ENCODE results near the gene KCNK15. TPM values are rescaled to one million over a fixed set of nuclear protein-coding genes. Genes with fewer than 3 reads are reported as not detected.

KCNK15 gene
- polyA plus RNA-seq, 1 donor, result 0.21 TPM

DNA sequence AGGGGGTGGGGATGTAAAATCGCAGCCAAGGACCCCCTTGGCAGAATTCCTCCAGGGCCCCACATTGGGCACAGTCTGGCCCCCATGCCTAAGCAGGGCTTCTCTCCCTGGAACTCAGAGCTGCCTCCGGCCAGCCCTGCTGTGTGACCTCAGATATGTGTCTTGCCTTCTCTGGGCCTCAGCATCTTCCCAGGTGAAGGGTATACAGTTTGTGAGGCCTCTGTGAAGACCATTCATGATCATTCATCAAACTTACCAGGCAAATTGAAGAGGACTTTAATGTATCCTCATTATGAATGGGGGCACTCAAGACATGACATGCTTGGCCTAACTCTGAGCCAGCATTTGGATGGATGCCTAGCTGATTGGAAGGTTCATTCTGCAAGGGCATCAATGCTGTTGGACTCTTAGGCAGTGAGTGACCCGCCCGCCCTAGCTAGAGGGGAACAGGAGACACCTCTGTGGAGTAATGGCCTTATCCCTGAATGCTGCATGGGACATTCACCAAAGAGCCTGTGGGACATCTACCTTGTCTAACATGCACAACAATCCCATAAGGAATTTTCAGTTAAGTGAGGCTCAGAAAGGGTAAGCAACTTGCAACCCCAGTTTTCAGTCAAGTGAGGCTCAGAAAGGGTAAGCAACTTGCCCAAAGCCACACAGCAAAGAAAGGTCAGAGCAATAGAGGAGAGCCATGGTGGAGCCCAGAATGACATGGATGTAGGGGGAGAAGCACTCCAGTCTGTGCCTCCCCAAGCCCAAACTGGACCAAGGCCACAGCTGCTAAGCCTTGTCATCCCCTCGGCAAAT lies 30.0 kb upstream of the KCNK15 start:
- no peaks in the 10 kb centered on the region for H3K27me3 ChIP-seq (ENCODE audit: control insufficient read depth, insufficient read depth, low read length)
- no peak for DNase-seq
- WGBS (ENCODE audit: insufficient coverage, low lambda C conversion rate), result no CpG with 5 or more reads among the region's 5 CpGs
- no peak overlapping the region for H3K4me3 ChIP-seq (ENCODE audit: low read length)
- H3K36me3 ChIP-seq (ENCODE audit: control insufficient read depth, insufficient read depth, low read length), result no peaks in the 10 kb centered on the region
- no peaks in the 10 kb centered on the region for H3K4me1 ChIP-seq (ENCODE audit: control insufficient read depth, insufficient read depth, low read length)
- H3K9me3 ChIP-seq (ENCODE audit: control insufficient read depth, low read depth, low read length), result no peaks in the 10 kb centered on the region
- no peak overlapping the region for H3K27ac ChIP-seq (ENCODE audit: low read length)

DNA sequence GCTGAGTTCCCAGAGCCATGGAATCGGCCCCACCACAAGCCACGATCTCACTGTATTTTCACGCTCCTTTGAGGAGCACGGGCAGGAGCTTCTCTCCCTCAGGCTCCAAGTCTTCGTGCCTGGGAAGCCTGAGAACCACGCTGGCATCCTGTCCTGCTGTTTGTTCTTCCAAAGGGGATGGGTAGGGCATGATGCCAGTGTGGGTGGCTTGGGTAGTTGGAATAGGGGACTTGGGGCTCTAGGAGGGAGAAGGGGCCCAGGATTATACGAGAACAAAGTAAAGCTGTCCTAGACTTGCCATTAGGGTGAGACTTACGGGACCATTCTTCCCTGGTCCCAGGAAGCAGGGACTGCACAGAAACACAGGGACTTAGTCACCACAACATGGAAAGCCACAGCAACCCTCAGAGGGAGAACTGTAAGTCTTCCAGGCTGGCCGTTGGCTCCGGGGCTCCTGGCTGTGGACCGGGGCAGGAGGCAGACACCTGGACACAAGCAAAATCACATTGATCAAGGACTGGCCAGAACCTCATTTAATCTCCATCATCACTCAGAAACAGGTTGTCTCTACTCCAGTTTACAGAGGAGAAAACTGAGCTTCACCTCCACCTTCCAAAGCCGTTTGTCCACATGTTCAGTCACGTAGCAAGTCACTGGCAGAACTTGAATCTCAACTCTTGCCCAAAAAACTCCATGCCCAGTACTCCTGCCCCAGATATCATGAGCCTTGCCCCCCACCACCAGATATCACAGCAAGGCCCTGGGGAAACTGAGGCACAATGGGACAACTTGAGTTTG lies 29.2 kb upstream of the KCNK15 start:
- DNase-seq, result no peak
- no CpG with 5 or more reads among the region's 13 CpGs for WGBS (ENCODE audit: insufficient coverage, low lambda C conversion rate)
- H3K27ac ChIP-seq (ENCODE audit: low read length), result no peak overlapping the region

DNA sequence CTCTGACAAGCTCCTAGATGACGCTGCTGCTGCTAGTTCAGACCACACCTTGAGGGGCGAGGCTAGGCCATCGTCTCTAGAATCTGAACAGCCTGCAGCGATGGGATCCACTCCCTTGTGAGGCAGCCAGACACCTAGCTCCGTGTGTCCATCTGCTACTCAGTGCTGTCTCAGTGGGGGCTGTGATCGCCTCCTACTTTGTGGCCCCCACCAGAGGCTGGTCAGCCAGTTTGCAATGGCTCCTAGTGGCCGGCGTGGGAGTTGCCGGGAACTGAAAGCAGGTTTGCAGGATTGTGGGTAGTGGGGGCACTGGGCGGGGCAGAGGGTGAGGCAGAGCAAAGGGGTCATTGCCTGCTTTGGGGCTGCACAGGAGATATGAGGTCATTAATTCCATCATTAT lies 27.7 kb upstream of the KCNK15 start:
- H3K27ac ChIP-seq (ENCODE audit: low read length), result no peak overlapping the region
- H3K4me1 ChIP-seq (ENCODE audit: control insufficient read depth, insufficient read depth, low read length), result no peaks in the 10 kb centered on the region
- WGBS (ENCODE audit: insufficient coverage, low lambda C conversion rate), result no CpG with 5 or more reads among the region's 10 CpGs
- no peaks in the 10 kb centered on the region for H3K36me3 ChIP-seq (ENCODE audit: control insufficient read depth, insufficient read depth, low read length)
- H3K27me3 ChIP-seq (ENCODE audit: control insufficient read depth, insufficient read depth, low read length), result no peaks in the 10 kb centered on the region
- DNase-seq, result no peak
- H3K4me3 ChIP-seq (ENCODE audit: low read length), result no peak overlapping the region
- no peaks in the 10 kb centered on the region for H3K9me3 ChIP-seq (ENCODE audit: control insufficient read depth, low read depth, low read length)

More for the DNA sequence above, 29.2 kb upstream of the KCNK15 start:
- H3K27me3 ChIP-seq (ENCODE audit: control insufficient read depth, insufficient read depth, low read length), result no peaks in the 10 kb centered on the region
- no peak overlapping the region for H3K4me3 ChIP-seq (ENCODE audit: low read length)
- H3K9me3 ChIP-seq (ENCODE audit: control insufficient read depth, low read depth, low read length), result no peaks in the 10 kb centered on the region
- H3K4me1 ChIP-seq (ENCODE audit: control insufficient read depth, insufficient read depth, low read length), result no peaks in the 10 kb centered on the region
- no peaks in the 10 kb centered on the region for H3K36me3 ChIP-seq (ENCODE audit: control insufficient read depth, insufficient read depth, low read length)

GRCh38 chr20:44719841-44720240 lies 25.8 kb upstream of the KCNK15 start:
- Histone ChIP-seq H3K4me1 (ENCODE audit: control insufficient read depth, insufficient read depth, low read length) (no peaks in the 10 kb centered on the region), H3K27me3 (ENCODE audit: control insufficient read depth, insufficient read depth, low read length) (peaks cover 10% of the 10 kb centered on the region), H3K27ac (ENCODE audit: low read length) (no peak overlapping the region), H3K9me3 (ENCODE audit: control insufficient read depth, low read depth, low read length) (no peaks in the 10 kb centered on the region), H3K4me3 (ENCODE audit: low read length) (no peak overlapping the region), H3K36me3 (ENCODE audit: control insufficient read depth, insufficient read depth, low read length) (no peaks in the 10 kb centered on the region)
- WGBS (ENCODE audit: insufficient coverage, low lambda C conversion rate), result no CpG with 5 or more reads among the region's 19 CpGs
- no peak for DNase-seq

DNA sequence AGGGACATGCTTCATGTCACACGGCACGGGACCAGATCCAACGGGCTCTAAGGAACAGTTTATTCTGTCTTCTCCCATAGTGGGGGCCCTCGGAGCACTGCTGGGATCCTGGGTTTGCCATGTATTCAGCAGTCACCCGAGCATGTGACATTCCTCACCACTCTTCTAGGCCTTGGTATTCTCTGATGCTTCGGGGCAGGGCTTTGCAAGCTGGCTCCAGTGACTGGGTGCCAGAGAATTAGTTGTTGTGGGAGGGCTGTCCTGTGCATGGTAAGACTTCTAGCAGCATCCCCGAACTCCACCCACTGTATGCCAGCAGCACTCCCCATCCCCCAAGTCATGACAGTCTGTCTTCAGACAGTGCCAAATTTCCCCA lies 25.1 kb upstream of the KCNK15 start:
- DNase-seq, result no peak

GRCh38 chr20:44720997-44721784 lies 24.5 kb upstream of the KCNK15 start:
- Histone ChIP-seq H3K9me3 (ENCODE audit: control insufficient read depth, low read depth, low read length) (no peaks in the 10 kb centered on the region), H3K4me3 (ENCODE audit: low read length) (no peak overlapping the region), H3K4me1 (ENCODE audit: control insufficient read depth, insufficient read depth, low read length) (no peaks in the 10 kb centered on the region), H3K27me3 (ENCODE audit: control insufficient read depth, insufficient read depth, low read length) (peaks cover 14% of the 10 kb centered on the region), H3K27ac (ENCODE audit: low read length) (no peak overlapping the region), H3K36me3 (ENCODE audit: control insufficient read depth, insufficient read depth, low read length) (no peaks in the 10 kb centered on the region)
- no CpG with 5 or more reads among the region's 11 CpGs for WGBS (ENCODE audit: insufficient coverage, low lambda C conversion rate)
- DNase-seq, result no peak

More for the DNA sequence above, 25.1 kb upstream of the KCNK15 start:
- peaks cover 14% of the 10 kb centered on the region for H3K27me3 ChIP-seq (ENCODE audit: control insufficient read depth, insufficient read depth, low read length)
- H3K36me3 ChIP-seq (ENCODE audit: control insufficient read depth, insufficient read depth, low read length), result no peaks in the 10 kb centered on the region
- no CpG with 5 or more reads among the region's 7 CpGs for WGBS (ENCODE audit: insufficient coverage, low lambda C conversion rate)
- no peaks in the 10 kb centered on the region for H3K4me1 ChIP-seq (ENCODE audit: control insufficient read depth, insufficient read depth, low read length)
- no peaks in the 10 kb centered on the region for H3K9me3 ChIP-seq (ENCODE audit: control insufficient read depth, low read depth, low read length)
- no peak overlapping the region for H3K27ac ChIP-seq (ENCODE audit: low read length)
- H3K4me3 ChIP-seq (ENCODE audit: low read length), result no peak overlapping the region

GRCh38 chr20:44721785-44722054 lies 23.9 kb upstream of the KCNK15 start:
- no peaks in the 10 kb centered on the region for H3K4me1 ChIP-seq (ENCODE audit: control insufficient read depth, insufficient read depth, low read length)
- DNase-seq, result no peak
- H3K4me3 ChIP-seq (ENCODE audit: low read length), result no peak overlapping the region
- no peak overlapping the region for H3K27ac ChIP-seq (ENCODE audit: low read length)
- H3K36me3 ChIP-seq (ENCODE audit: control insufficient read depth, insufficient read depth, low read length), result no peaks in the 10 kb centered on the region
- no peaks in the 10 kb centered on the region for H3K9me3 ChIP-seq (ENCODE audit: control insufficient read depth, low read depth, low read length)
- WGBS (ENCODE audit: insufficient coverage, low lambda C conversion rate), result no CpG with 5 or more reads among the region's 1 CpG
- peaks cover 14% of the 10 kb centered on the region for H3K27me3 ChIP-seq (ENCODE audit: control insufficient read depth, insufficient read depth, low read length)

DNA sequence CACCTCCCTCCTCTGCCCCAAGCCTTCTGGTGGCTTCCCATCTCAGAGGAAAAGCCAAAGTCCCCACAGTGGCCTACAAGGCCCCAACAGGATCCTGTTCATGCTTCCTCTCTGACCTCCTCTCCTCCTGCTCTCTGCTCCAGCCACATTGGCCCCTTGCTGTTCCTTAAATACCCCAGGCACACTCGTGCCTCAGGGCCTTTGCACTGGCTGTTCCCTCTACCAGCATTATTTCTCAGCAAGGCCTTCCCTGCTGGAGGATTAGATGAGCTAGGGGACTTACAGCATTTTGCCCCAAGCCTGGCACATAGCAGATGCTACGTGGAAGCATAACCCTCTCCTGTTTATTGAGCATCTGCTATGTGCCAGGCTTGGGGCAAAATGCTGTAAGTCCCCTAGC lies 22.7 kb upstream of the KCNK15 start:
- Histone ChIP-seq H3K27me3 (ENCODE audit: control insufficient read depth, insufficient read depth, low read length) (peaks cover 14% of the 10 kb centered on the region), H3K4me1 (ENCODE audit: control insufficient read depth, insufficient read depth, low read length) (no peaks in the 10 kb centered on the region), H3K36me3 (ENCODE audit: control insufficient read depth, insufficient read depth, low read length) (no peaks in the 10 kb centered on the region), H3K9me3 (ENCODE audit: control insufficient read depth, low read depth, low read length) (no peaks in the 10 kb centered on the region), H3K4me3 (ENCODE audit: low read length) (no peak overlapping the region), H3K27ac (ENCODE audit: low read length) (no peak overlapping the region)
- DNase-seq, result no peak
- no CpG with 5 or more reads among the region's 2 CpGs for WGBS (ENCODE audit: insufficient coverage, low lambda C conversion rate)

DNA sequence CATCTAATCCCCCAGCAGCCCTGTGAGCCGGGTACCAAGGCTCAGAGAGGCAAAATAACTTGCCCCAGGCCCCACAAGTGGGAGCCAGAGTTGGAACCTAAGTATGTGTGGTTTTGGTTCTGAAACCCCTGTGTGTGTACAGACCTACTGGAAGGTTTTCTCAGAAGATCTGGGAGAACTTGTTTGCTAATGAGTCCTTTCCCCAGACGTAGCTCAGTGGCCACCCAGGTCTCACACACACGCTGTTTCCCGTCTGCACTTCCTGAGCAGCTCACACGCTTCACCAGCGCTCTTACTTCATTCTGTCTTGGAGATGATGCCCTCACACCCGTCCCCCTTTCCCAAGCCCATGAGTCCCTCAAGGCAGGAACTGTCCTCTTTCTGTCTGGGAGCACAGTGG lies 22.3 kb upstream of the KCNK15 start:
- H3K27me3 ChIP-seq (ENCODE audit: control insufficient read depth, insufficient read depth, low read length), result peaks cover 14% of the 10 kb centered on the region
- no peaks in the 10 kb centered on the region for H3K36me3 ChIP-seq (ENCODE audit: control insufficient read depth, insufficient read depth, low read length)
- no CpG with 5 or more reads among the region's 7 CpGs for WGBS (ENCODE audit: insufficient coverage, low lambda C conversion rate)
- H3K4me1 ChIP-seq (ENCODE audit: control insufficient read depth, insufficient read depth, low read length), result peaks cover 3% of the 10 kb centered on the region
- no peak overlapping the region for H3K4me3 ChIP-seq (ENCODE audit: low read length)
- H3K27ac ChIP-seq (ENCODE audit: low read length), result no peak overlapping the region
- no peaks in the 10 kb centered on the region for H3K9me3 ChIP-seq (ENCODE audit: control insufficient read depth, low read depth, low read length)
- DNase-seq, result no peak

- Histone ChIP-seq H3K36me3 (ENCODE audit: control insufficient read depth, insufficient read depth, low read length) (no peaks in the 10 kb centered on the region), H3K27me3 (ENCODE audit: control insufficient read depth, insufficient read depth, low read length) (peaks cover 14% of the 10 kb centered on the region), H3K4me3 (ENCODE audit: low read length) (no peak overlapping the region), H3K9me3 (ENCODE audit: control insufficient read depth, low read depth, low read length) (no peaks in the 10 kb centered on the region), H3K27ac (ENCODE audit: low read length) (no peak overlapping the region), H3K4me1 (ENCODE audit: control insufficient read depth, insufficient read depth, low read length) (peaks cover 6% of the 10 kb centered on the region)
- DNase-seq, result no peak
- no CpG with 5 or more reads among the region's 9 CpGs for WGBS (ENCODE audit: insufficient coverage, low lambda C conversion rate)
Measured at GRCh38 chr20:44723798-44724362, 21.8 kb upstream of the KCNK15 start.
